ENCODE data around the gene NAA50. TPM values are rescaled to one million over a fixed set of nuclear protein-coding genes. Genes with fewer than 3 reads are reported as not detected.

The NAA50 gene
- total RNA-seq, 1 donor = 140 TPM

DNA sequence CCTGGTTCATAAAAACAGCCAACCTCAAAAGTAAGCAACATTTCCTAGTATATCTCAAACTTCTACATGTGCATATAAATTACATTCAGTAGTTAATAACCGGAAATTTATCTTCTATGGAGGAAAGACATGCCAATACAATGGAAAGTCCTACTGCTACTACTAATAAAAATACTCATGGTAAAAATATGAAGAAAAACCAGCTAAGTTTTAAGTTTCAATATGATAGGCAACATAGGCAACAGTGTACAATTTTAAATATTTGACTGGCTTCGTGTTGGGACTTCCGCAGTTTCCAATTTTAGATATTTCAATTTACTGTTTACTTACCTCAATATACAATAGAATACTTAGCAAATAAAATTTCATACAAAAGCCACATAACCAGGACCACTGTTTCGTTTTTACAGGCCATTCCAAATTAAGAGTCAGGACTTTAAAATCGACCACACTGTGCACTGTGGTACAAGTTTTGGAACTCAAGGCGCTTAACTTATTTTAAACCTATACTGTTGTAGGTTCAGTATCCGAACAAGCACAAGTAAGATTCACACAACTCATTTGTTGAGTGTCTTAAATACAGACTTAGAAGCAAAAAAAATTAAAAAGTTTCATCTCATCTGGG, 2.9 kb downstream of the NAA50 start:
- peak overlapping the region; percentile 100 for H3K4me3 ChIP-seq (ENCODE audit: low read depth, low read length)
- DNase-seq (ENCODE audit: low read depth) = no peak
- TF ChIP-seq, protein P1, sequence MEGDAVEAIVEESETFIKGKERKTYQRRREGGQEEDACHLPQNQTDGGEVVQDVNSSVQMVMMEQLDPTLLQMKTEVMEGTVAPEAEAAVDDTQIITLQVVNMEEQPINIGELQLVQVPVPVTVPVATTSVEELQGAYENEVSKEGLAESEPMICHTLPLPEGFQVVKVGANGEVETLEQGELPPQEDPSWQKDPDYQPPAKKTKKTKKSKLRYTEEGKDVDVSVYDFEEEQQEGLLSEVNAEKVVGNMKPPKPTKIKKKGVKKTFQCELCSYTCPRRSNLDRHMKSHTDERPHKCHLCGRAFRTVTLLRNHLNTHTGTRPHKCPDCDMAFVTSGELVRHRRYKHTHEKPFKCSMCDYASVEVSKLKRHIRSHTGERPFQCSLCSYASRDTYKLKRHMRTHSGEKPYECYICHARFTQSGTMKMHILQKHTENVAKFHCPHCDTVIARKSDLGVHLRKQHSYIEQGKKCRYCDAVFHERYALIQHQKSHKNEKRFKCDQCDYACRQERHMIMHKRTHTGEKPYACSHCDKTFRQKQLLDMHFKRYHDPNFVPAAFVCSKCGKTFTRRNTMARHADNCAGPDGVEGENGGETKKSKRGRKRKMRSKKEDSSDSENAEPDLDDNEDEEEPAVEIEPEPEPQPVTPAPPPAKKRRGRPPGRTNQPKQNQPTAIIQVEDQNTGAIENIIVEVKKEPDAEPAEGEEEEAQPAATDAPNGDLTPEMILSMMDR (IDR thresholded peaks at IDR 0.05; ENCODE audit: insufficient read depth, low read depth, low read length) = no peak

DNA sequence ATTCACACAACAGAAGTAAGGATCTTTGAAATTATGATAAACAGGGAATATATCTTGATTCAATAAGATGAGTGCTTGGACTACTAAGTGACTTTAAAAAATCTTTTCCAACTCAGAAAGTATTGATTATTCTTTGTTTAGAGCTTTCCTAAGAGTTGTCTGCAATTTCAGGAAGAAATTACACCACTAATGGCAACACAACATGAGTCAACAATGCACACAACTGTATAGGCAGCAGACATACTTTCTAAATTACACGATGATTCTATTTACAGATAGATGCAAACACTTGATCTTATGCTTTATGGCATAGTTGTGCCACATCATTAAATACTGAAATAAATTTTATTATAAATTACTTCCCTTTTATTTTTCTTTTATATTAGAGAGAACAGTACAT, 4.4 kb downstream of the NAA50 start:
- TF ChIP-seq, protein P1 (IDR thresholded peaks at IDR 0.05; ENCODE audit: insufficient read depth, low read depth, low read length) = no peak
- no peak overlapping the region for H3K4me3 ChIP-seq (ENCODE audit: low read depth, low read length)
- peak; percentile 34 for DNase-seq (ENCODE audit: low read depth)

DNA sequence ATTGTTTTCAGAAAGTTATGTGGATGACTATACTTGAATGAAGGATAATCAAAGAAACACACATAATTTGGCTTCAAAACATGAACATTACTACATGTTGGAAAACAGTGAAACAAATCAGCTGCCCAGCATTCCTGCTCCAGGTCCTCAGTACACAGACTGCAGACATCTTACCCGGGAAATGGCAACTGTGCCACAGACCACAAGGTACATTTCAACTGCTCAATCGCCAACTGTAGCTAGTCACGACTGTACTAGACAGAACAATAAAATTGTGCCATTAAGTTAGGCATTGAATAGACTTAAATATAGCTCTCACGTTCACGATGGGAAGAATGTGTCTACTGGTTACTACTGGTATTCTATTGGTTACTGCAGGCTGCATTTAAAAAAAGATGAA, 5.0 kb downstream of the NAA50 start:
- no peak overlapping the region for H3K4me3 ChIP-seq (ENCODE audit: low read depth, low read length)
- no peak for DNase-seq (ENCODE audit: low read depth)
- TF ChIP-seq, protein P1 (IDR thresholded peaks at IDR 0.05; ENCODE audit: insufficient read depth, low read depth, low read length) = no peak

DNA sequence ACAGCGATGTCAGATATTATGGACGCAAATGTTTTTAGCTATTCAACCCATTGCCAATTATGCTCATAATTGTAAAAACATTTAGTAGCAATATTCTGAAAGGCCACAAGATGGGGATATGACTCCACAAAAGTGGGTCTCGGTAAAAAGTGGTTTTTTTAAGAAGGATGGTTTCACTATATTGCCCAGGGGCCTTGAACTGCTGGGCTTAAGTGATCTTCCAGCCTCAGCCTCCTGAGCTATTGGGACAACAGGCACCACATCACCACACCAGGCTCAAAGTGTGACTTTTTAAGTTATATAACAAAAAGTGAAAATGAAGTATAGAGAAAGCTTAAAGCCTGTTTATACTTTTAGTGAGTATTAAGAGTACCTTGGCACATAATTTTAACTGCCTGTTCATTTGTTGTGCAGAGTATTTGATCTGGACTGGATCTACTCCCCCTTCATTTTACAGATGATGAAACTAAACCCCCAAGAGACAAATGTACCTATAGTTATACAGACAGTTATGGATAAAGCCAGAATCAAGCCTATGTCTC, 9.4 kb downstream of the NAA50 start:
- H3K4me3 ChIP-seq (ENCODE audit: low read depth, low read length) = no peak overlapping the region
- DNase-seq (ENCODE audit: low read depth) = peak; percentile 83
- TF ChIP-seq, protein P1 (IDR thresholded peaks at IDR 0.05; ENCODE audit: insufficient read depth, low read depth, low read length) = peak; percentile 59

DNA sequence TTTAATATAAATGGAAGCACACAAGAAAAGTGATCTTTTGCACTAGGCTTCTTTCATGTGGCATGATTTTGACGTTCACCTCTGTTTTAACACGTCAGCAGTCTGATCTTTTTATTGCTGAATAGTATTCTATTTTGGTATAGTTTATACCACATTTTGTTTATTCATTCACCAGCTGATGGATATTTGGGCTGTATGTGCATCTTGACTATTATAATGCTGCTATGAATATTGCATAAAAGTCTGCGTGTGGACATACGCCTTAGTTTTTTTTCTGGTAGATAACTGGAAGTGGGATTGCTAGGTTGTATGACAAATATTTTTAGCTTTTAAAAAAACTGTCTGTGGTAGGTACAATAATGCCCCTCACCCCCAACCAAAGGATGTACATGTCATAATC, 14.4 kb downstream of the NAA50 start:
- DNase-seq (ENCODE audit: low read depth) = no peak
- no peak overlapping the region for H3K4me3 ChIP-seq (ENCODE audit: low read depth, low read length)
- TF ChIP-seq, protein P1 (IDR thresholded peaks at IDR 0.05; ENCODE audit: insufficient read depth, low read depth, low read length) = no peak

DNA sequence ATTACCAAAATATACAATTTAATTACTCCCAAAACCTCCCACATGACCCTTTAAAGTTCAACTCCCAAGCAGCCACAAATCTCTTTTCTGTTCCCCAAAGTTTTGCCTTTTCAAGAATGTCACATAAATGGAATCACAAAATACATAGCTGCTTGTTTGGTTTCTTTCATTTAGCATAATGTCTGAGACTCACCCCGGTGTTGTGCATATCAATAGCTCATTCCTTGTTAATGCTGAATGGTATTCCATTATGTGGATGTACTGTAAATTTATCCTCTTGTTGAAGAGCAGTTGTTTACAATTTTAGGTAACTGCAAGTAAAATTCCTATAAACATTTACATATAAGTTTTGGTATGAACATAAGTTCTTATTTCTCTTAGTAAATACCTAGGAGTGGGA, 15.5 kb downstream of the NAA50 start:
- H3K4me3 ChIP-seq (ENCODE audit: low read depth, low read length) = no peak overlapping the region
- TF ChIP-seq, protein P1 (IDR thresholded peaks at IDR 0.05; ENCODE audit: insufficient read depth, low read depth, low read length) = no peak
- no peak for DNase-seq (ENCODE audit: low read depth)

DNA sequence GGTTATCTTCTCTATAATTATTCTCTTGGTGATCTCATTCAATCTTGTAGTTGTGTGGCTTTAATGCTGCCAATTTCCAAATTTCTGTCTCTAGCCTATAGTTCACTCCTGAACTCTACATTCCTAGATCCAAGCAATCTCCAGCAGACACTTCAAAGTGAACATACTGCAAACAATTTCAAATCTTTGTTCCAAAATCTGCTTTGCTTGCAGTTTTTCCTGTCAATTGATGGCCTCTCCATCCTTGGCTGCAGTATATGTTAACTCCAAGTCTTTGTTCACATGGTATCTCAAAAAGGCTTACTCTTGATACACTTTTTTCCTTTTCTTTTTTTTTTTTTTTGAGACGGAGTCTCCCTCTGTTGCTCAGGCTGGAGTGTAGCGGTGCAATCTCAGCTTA, 17.4 kb downstream of the NAA50 start:
- TF ChIP-seq, protein P1 (IDR thresholded peaks at IDR 0.05; ENCODE audit: insufficient read depth, low read depth, low read length) = no peak
- DNase-seq (ENCODE audit: low read depth) = no peak
- no peak overlapping the region for H3K4me3 ChIP-seq (ENCODE audit: low read depth, low read length)
